Natural killer cell (primary cell): ENCODE data around the gene FAM151A. TPM values are rescaled to one million over a fixed set of nuclear protein-coding genes. Genes with fewer than 3 reads are reported as not detected.

Experiments used
- ATAC-seq, 3 donors: fragments of 150-1000 bp in 2 of 3; fragments of 200-7000 bp in 1 of 3; cut with Tn5 transposase; 1 replicate in 1 of 3; 2 replicates in 2 of 3; pipeline ENCODE4 v1.10.0; 2021; ENCODE audit warnings: mild to moderate bottlenecking in 2 of 3, moderate library complexity in 2 of 3
- DNase-seq, 2 donors: peaks; one replicate each; pipeline versions ENCODE4 v3.0.0 to v3.0.0-alpha.2; 2013 to 2021; ENCODE audit warnings: mixed read lengths in 1 of 2
- H3K27ac ChIP-seq: one replicate; pipeline ENCODE4 v1.5.1; 2013; ENCODE audit warnings: mild to moderate bottlenecking, low read length
- H3K27me3 ChIP-seq: one replicate; pipeline ENCODE4 v1.6.1; 2013; ENCODE audit warnings: low read length; ENCODE audit not compliant: control insufficient read depth, insufficient read depth
- H3K36me3 ChIP-seq: one replicate; pipeline ENCODE4 v1.6.1; 2013; ENCODE audit warnings: low read length; ENCODE audit not compliant: control insufficient read depth, insufficient read depth
- H3K4me1 ChIP-seq: one replicate; pipeline ENCODE4 v1.6.1; 2013; ENCODE audit warnings: low read length; ENCODE audit not compliant: control insufficient read depth, insufficient read depth
- H3K4me3 ChIP-seq: one replicate; pipeline ENCODE4 v1.5.1; 2013; ENCODE audit warnings: low read length
- H3K9me3 ChIP-seq: one replicate; pipeline ENCODE4 v1.6.1; 2013; ENCODE audit warnings: low read length; ENCODE audit not compliant: control insufficient read depth, insufficient read depth
- H3K27ac Mint-ChIP-seq, 2 donors: one replicate each; pipeline ENCODE4 v1.8.0; 2022; ENCODE audit warnings: mild to moderate bottlenecking in 2 of 2, mixed read lengths in 2 of 2, moderate library complexity in 1 of 2
- H3K27me3 Mint-ChIP-seq, 2 donors: one replicate each; pipeline ENCODE4 v1.8.0; 2022; ENCODE audit warnings: low read depth in 2 of 2, mixed read lengths in 2 of 2
- H3K36me3 Mint-ChIP-seq: one replicate; pipeline ENCODE4 v1.8.0; 2022; ENCODE audit warnings: mixed read lengths
- H3K4me1 Mint-ChIP-seq, 2 donors: one replicate each; pipeline ENCODE4 v1.8.0; 2022; ENCODE audit warnings: mixed read lengths in 2 of 2
- H3K4me3 Mint-ChIP-seq: one replicate; pipeline ENCODE4 v1.8.0; 2022; ENCODE audit warnings: mild to moderate bottlenecking, moderate library complexity, mixed read lengths
- H3K9me3 Mint-ChIP-seq, 2 donors: one replicate each; pipeline ENCODE4 v1.8.0; 2022; ENCODE audit warnings: mixed read lengths in 2 of 2
- CTCF ChIP-seq: fragments of 200-600 bp; IDR thresholded peaks from one replicate; pipeline ENCODE4 v1.8.0; 2022; ENCODE audit warnings: antibody characterized with exemption
- WGBS: methylation state at CpG from one replicate; pipeline ENCODE4 v1.1.7; 2013; ENCODE audit warnings: missing lambda C conversion rate; ENCODE audit not compliant: insufficient coverage; 5-methylcytosine and 5-hydroxymethylcytosine counted together
- intact Hi-C: fragments of 100-400 bp; cut with micrococcal nuclease; formaldehyde crosslinking; loops from one replicate; pipeline ENCODE4 v1.14.2; 2022
- total RNA-seq, 4 donors: library from RNA; stranded (reverse); fragments of 120-200 nt in 1 of 4; gene quantifications; one replicate each; pipeline versions ENCODE4 v1.2.3 to v1.2.4, GENCODE V29; 2013 to 2022

Gene FAM151A
- total RNA-seq, 3 donors from 2014 or later (not counting 1 experiment from before 2014, with no cell fraction given), result not detected

GRCh38 chr1:54575605-54576290, 47.6 kb downstream of the FAM151A start:
- no peak for TF ChIP-seq CTCF
- 91% methylated on average over 8 of the region's 8 CpGs for WGBS
- no peak overlapping the region for H3K27ac ChIP-seq
- peaks cover 4 to 10% of the 10 kb centered on the region in 2 donors for H3K4me1 Mint-ChIP-seq
- H3K36me3 ChIP-seq, result no peaks in the 10 kb centered on the region
- no peaks in the 10 kb centered on the region for H3K27me3 ChIP-seq
- H3K4me3 Mint-ChIP-seq, result no peak overlapping the region
- H3K9me3 Mint-ChIP-seq, result no peaks in the 10 kb centered on the region
- peaks cover 5% of the 10 kb centered on the region for H3K4me1 ChIP-seq
- no peak overlapping the region for H3K4me3 ChIP-seq
- H3K27ac Mint-ChIP-seq, result no peak overlapping the region
- no peaks in the 10 kb centered on the region for H3K36me3 Mint-ChIP-seq
- peaks cover 0 to 3% of the 10 kb centered on the region in 2 donors for H3K27me3 Mint-ChIP-seq
- DNase-seq (no peak), ATAC-seq (no peak)
- no peaks in the 10 kb centered on the region for H3K9me3 ChIP-seq
- intact Hi-C loops, result no loop called here

GRCh38 chr1:54575161-54575560, 48.2 kb downstream of the FAM151A start:
- no peak overlapping the region for H3K27ac Mint-ChIP-seq
- TF ChIP-seq CTCF, result no peak

GRCh38 chr1:54574158-54574778, 49.1 kb downstream of the FAM151A start:
- Mint-ChIP-seq H3K4me1 (peaks cover 4 to 10% of the 10 kb centered on the region in 2 donors), H3K36me3 (no peaks in the 10 kb centered on the region), H3K27ac (no peak overlapping the region), H3K9me3 (no peaks in the 10 kb centered on the region), H3K27me3 (peaks cover 0 to 3% of the 10 kb centered on the region in 2 donors), H3K4me3 (no peak overlapping the region)
- no peaks in the 10 kb centered on the region for H3K27me3 ChIP-seq
- no peak overlapping the region for H3K4me3 ChIP-seq
- H3K4me1 ChIP-seq, result peaks cover 5% of the 10 kb centered on the region
- TF ChIP-seq CTCF, result no peak
- H3K27ac ChIP-seq, result no peak overlapping the region
- DNase-seq (no peak), ATAC-seq (no peak)
- WGBS, result 89% methylated on average over 11 of the region's 12 CpGs
- no peaks in the 10 kb centered on the region for H3K9me3 ChIP-seq
- no peaks in the 10 kb centered on the region for H3K36me3 ChIP-seq
- intact Hi-C loops, result no loop called here

More at GRCh38 chr1:54575161-54575560, 48.2 kb downstream of the FAM151A start:
- Mint-ChIP-seq H3K4me3 (no peak overlapping the region), H3K27me3 (peaks cover 0 to 3% of the 10 kb centered on the region in 2 donors), H3K4me1 (peaks cover 4 to 10% of the 10 kb centered on the region in 2 donors), H3K36me3 (no peaks in the 10 kb centered on the region), H3K9me3 (no peaks in the 10 kb centered on the region)
- H3K9me3 ChIP-seq, result no peaks in the 10 kb centered on the region
- H3K4me1 ChIP-seq, result peaks cover 5% of the 10 kb centered on the region
- no peaks in the 10 kb centered on the region for H3K36me3 ChIP-seq
- ATAC-seq, result no peak
- 91% methylated on average over 3 of the region's 3 CpGs for WGBS
- H3K27me3 ChIP-seq, result no peaks in the 10 kb centered on the region
- intact Hi-C loops, result no loop called here
- H3K4me3 ChIP-seq, result no peak overlapping the region
- no peak overlapping the region for H3K27ac ChIP-seq
- no peak for DNase-seq
